ENCODE measurements around the gene SLC9C2.
"Not testable (repeated sequence)": the region's sequence is repeated elsewhere in the genome, so short reads cannot be mapped to it uniquely, and the experiment has no call there.

The SLC9C2 gene

DNA sequence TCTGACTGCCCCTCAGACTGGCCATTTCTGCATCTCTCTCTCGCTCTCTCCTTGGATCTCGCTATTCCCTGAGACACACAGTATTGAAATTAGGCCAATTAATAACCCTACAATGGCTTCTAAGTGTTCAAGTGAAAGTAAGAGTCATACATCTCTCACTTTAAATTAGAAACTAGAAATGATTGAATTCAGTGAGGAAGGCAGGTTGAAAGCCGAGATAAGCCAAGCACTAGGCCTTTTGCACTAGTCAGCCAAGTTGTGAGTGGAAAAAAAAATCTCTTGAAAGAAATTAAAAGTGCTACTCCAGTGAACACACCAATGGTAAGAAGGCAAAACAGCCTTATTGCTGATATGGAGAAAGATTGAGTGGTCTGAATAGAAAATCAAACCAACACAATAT lies 51.2 kb downstream of the SLC9C2 start:
- H3K9ac ChIP-seq (ENCODE audit: low read depth, low read length), result no peak overlapping the region
- no peak overlapping the region for H3K27ac ChIP-seq (ENCODE audit: low read length)
- H3K36me3 ChIP-seq (ENCODE audit: insufficient read depth, low read depth, low read length), result no peaks in the 10 kb centered on the region
- no peaks in the 10 kb centered on the region for H3K9me3 ChIP-seq (ENCODE audit: insufficient read depth, low read depth, low read length)
- no peaks in the 10 kb centered on the region for H3K4me1 ChIP-seq (ENCODE audit: insufficient read depth, low read length)
- no peak overlapping the region for H3K4me3 ChIP-seq (ENCODE audit: low read length)
- H3K27me3 ChIP-seq (ENCODE audit: insufficient read depth, low read length), result no peaks in the 10 kb centered on the region

GRCh38 chr1:173549813-173550212 lies 53.1 kb downstream of the SLC9C2 start:
- no peak overlapping the region for H3K27ac ChIP-seq (ENCODE audit: low read length)
- H3K4me3 ChIP-seq (ENCODE audit: low read length), result no peak overlapping the region
- no peaks in the 10 kb centered on the region for H3K36me3 ChIP-seq (ENCODE audit: insufficient read depth, low read depth, low read length)
- H3K9ac ChIP-seq (ENCODE audit: low read depth, low read length), result no peak overlapping the region
- H3K9me3 ChIP-seq (ENCODE audit: insufficient read depth, low read depth, low read length), result no peaks in the 10 kb centered on the region
- no peaks in the 10 kb centered on the region for H3K4me1 ChIP-seq (ENCODE audit: insufficient read depth, low read length)
- no peaks in the 10 kb centered on the region for H3K27me3 ChIP-seq (ENCODE audit: insufficient read depth, low read length)

DNA sequence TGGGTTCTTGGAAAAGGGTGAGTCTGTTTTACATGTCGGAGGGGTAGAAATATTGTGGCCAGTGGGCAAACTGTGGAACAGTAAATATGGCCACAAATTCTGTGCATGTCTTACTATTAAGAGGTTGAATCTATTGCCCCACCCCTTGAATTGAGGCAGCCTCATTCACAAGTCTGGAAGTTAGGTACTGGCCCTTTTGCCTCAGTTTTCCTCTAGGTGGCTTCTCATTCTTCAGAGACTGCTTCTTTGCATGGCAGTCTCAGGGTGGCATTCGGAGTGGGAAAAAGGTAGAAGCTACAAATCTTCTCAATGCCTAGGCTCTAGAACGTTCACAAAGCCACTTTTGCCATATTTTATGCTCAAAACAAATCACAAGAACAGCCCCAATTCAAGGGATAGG lies 57.2 kb downstream of the SLC9C2 start:
- Histone ChIP-seq H3K9me3 (ENCODE audit: insufficient read depth, low read depth, low read length) (no peaks in the 10 kb centered on the region), H3K4me3 (ENCODE audit: low read length) (no peak overlapping the region), H3K9ac (ENCODE audit: low read depth, low read length) (no peak overlapping the region)

GRCh38 chr1:173536223-173536622 lies 66.6 kb downstream of the SLC9C2 start:
- no peak overlapping the region for H3K27ac ChIP-seq (ENCODE audit: low read length)
- H3K36me3 ChIP-seq (ENCODE audit: insufficient read depth, low read depth, low read length), result no peaks in the 10 kb centered on the region
- H3K9me3 ChIP-seq (ENCODE audit: insufficient read depth, low read depth, low read length), result no peaks in the 10 kb centered on the region

More for the DNA sequence above, 57.2 kb downstream of the SLC9C2 start:
- Histone ChIP-seq H3K27me3 (ENCODE audit: insufficient read depth, low read length) (no peaks in the 10 kb centered on the region), H3K4me1 (ENCODE audit: insufficient read depth, low read length) (no peaks in the 10 kb centered on the region), H3K36me3 (ENCODE audit: insufficient read depth, low read depth, low read length) (no peaks in the 10 kb centered on the region), H3K27ac (ENCODE audit: low read length) (no peak overlapping the region)

DNA sequence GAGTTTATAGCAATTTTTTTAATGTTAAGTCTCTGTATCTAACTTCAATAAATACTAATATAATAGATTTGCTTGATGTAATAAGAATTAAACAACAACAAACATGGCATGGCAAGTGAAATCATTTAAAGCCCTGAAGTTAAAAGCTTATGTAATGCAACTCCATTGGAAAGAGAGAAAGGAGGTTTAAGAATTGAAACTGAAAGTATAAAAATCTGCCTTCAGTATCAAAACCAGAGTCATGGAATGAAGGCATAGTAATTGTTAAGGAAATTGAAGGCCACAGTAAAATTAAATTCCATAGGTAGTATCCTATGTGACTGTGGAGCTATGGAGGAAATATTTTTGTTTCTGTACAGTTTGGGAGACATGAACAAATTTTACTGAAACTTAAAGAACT lies 70.6 kb downstream of the SLC9C2 start:
- H3K36me3 ChIP-seq (ENCODE audit: insufficient read depth, low read depth, low read length), result no peaks in the 10 kb centered on the region

More at GRCh38 chr1:173536223-173536622, 66.6 kb downstream of the SLC9C2 start:
- H3K27me3 ChIP-seq (ENCODE audit: insufficient read depth, low read length), result no peaks in the 10 kb centered on the region
- H3K4me1 ChIP-seq (ENCODE audit: insufficient read depth, low read length), result peaks cover 3% of the 10 kb centered on the region
- H3K4me3 ChIP-seq (ENCODE audit: low read length), result no peak overlapping the region
- H3K9ac ChIP-seq (ENCODE audit: low read depth, low read length), result no peak overlapping the region

GRCh38 chr1:173530795-173531693 lies 71.8 kb downstream of the SLC9C2 start:
- Histone ChIP-seq H3K4me1 (ENCODE audit: insufficient read depth, low read length) (peaks cover 26% of the 10 kb centered on the region), H3K4me3 (ENCODE audit: low read length) (0 out of 2 replicates have a peak overlapping the region, but pooled peaks have one; percentile 10), H3K9ac (ENCODE audit: low read depth, low read length) (peak overlapping the region; percentile 30), H3K9me3 (ENCODE audit: insufficient read depth, low read depth, low read length) (no peaks in the 10 kb centered on the region), H3K36me3 (ENCODE audit: insufficient read depth, low read depth, low read length) (no peaks in the 10 kb centered on the region), H3K27me3 (ENCODE audit: insufficient read depth, low read length) (no peaks in the 10 kb centered on the region), H3K27ac (ENCODE audit: low read length) (no peak overlapping the region)

More for the DNA sequence above, 70.6 kb downstream of the SLC9C2 start:
- no peak overlapping the region for H3K4me3 ChIP-seq (ENCODE audit: low read length)
- no peak overlapping the region for H3K27ac ChIP-seq (ENCODE audit: low read length)
- no peaks in the 10 kb centered on the region for H3K9me3 ChIP-seq (ENCODE audit: insufficient read depth, low read depth, low read length)
- no peaks in the 10 kb centered on the region for H3K27me3 ChIP-seq (ENCODE audit: insufficient read depth, low read length)
- no peak overlapping the region for H3K9ac ChIP-seq (ENCODE audit: low read depth, low read length)
- peaks cover 26% of the 10 kb centered on the region for H3K4me1 ChIP-seq (ENCODE audit: insufficient read depth, low read length)

- Histone ChIP-seq H3K36me3 (ENCODE audit: insufficient read depth, low read depth, low read length) (no peaks in the 10 kb centered on the region), H3K9me3 (ENCODE audit: insufficient read depth, low read depth, low read length) (no peaks in the 10 kb centered on the region), H3K9ac (ENCODE audit: low read depth, low read length) (no peak overlapping the region), H3K27me3 (ENCODE audit: insufficient read depth, low read length) (no peaks in the 10 kb centered on the region), H3K27ac (ENCODE audit: low read length) (no peak overlapping the region), H3K4me3 (ENCODE audit: low read length) (no peak overlapping the region), H3K4me1 (ENCODE audit: insufficient read depth, low read length) (peaks cover 26% of the 10 kb centered on the region)
These were observed 73.8 kb downstream of the SLC9C2 start for GRCh38 chr1:173529106-173529505.

- Histone ChIP-seq H3K4me1 (ENCODE audit: insufficient read depth, low read length) (peaks cover 26% of the 10 kb centered on the region), H3K36me3 (ENCODE audit: insufficient read depth, low read depth, low read length) (no peaks in the 10 kb centered on the region), H3K4me3 (ENCODE audit: low read length) (no peak overlapping the region), H3K27me3 (ENCODE audit: insufficient read depth, low read length) (no peaks in the 10 kb centered on the region), H3K27ac (ENCODE audit: low read length) (no peak overlapping the region), H3K9me3 (ENCODE audit: insufficient read depth, low read depth, low read length) (no peaks in the 10 kb centered on the region), H3K9ac (ENCODE audit: low read depth, low read length) (no peak overlapping the region)
These were observed 75.6 kb downstream of the SLC9C2 start for GRCh38 chr1:173527151-173527826.

DNA sequence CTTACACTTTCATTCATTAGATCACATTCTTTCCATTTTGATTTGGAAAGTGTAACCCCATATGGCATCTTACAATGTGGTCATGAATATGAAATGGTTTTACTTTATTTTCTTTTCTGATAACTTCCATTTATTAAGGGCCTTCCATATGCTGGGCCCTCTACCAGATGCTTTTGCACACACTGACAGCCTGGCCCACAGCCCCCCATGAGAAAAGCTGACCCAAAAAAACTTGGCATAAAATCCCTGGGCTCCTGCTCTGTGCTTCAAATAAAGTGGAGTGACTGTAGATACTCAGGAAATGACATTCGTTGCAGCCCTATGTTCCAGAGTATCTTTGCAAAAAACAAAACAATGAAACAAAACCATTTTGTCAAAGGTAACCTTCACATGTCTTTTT lies 76.9 kb downstream of the SLC9C2 start:
- H3K36me3 ChIP-seq (ENCODE audit: insufficient read depth, low read depth, low read length), result no peaks in the 10 kb centered on the region
- H3K9me3 ChIP-seq (ENCODE audit: insufficient read depth, low read depth, low read length), result no peaks in the 10 kb centered on the region
- no peak overlapping the region for H3K9ac ChIP-seq (ENCODE audit: low read depth, low read length)

GRCh38 chr1:173523329-173523728 lies 79.5 kb downstream of the SLC9C2 start:
- Histone ChIP-seq H3K27me3 (ENCODE audit: insufficient read depth, low read length) (no peaks in the 10 kb centered on the region), H3K4me3 (ENCODE audit: low read length) (no peak overlapping the region)

More for the DNA sequence above, 76.9 kb downstream of the SLC9C2 start:
- Histone ChIP-seq H3K27ac (ENCODE audit: low read length) (no peak overlapping the region), H3K4me1 (ENCODE audit: insufficient read depth, low read length) (peaks cover 20% of the 10 kb centered on the region), H3K27me3 (ENCODE audit: insufficient read depth, low read length) (no peaks in the 10 kb centered on the region), H3K4me3 (ENCODE audit: low read length) (no peak overlapping the region)

DNA sequence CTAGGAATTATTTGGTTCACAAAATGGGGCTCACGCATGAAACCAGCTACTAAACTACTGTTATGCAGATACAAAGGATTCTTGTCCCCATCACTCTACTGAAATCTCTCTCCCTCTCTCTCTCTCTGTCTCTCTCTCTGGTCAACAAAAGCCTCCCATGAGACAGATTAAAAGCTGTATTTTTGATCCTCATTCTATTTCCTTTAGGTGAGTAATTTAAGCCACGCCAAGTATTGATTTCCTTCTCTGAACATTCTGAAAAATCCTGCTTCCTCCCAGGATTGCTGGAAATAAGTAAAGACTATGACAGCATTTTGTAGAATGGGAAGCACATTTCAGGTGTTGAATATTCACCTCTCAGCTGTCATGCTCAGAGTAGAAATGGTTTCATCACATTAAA lies 82.1 kb downstream of the SLC9C2 start:
- Histone ChIP-seq H3K27me3 (ENCODE audit: insufficient read depth, low read length) (no peaks in the 10 kb centered on the region), H3K4me3 (ENCODE audit: low read length) (no peak overlapping the region), H3K36me3 (ENCODE audit: insufficient read depth, low read depth, low read length) (no peaks in the 10 kb centered on the region), H3K4me1 (ENCODE audit: insufficient read depth, low read length) (peaks cover 13% of the 10 kb centered on the region), H3K27ac (ENCODE audit: low read length) (no peak overlapping the region), H3K9ac (ENCODE audit: low read depth, low read length) (no peak overlapping the region), H3K9me3 (ENCODE audit: insufficient read depth, low read depth, low read length) (no peaks in the 10 kb centered on the region)

More at GRCh38 chr1:173523329-173523728, 79.5 kb downstream of the SLC9C2 start:
- no peak overlapping the region for H3K9ac ChIP-seq (ENCODE audit: low read depth, low read length)
- H3K36me3 ChIP-seq (ENCODE audit: insufficient read depth, low read depth, low read length), result no peaks in the 10 kb centered on the region
- H3K9me3 ChIP-seq (ENCODE audit: insufficient read depth, low read depth, low read length), result no peaks in the 10 kb centered on the region
- peaks cover 17% of the 10 kb centered on the region for H3K4me1 ChIP-seq (ENCODE audit: insufficient read depth, low read length)
- no peak overlapping the region for H3K27ac ChIP-seq (ENCODE audit: low read length)

DNA sequence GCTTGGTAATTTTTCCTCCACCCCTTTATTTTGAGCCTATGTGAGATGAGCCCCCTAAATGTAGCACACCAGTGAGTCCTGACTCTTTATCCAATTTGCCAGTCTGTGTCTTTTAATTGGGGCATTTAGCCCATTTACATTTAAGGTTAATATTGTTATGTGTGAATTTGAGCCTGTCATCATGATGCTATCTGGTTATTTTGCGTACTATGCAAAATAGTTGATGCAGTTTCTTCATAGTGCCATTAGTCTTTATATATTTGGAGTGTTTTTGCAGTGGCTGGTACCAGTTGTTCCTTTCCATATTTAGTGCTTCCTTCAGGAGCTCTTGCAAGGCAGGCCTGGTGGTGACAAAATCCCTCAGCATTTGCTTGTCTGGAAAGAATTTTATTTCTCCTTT lies 88.4 kb downstream of the SLC9C2 start:
- peaks cover 13% of the 10 kb centered on the region for H3K4me1 ChIP-seq (ENCODE audit: insufficient read depth, low read length)
- H3K9ac ChIP-seq (ENCODE audit: low read depth, low read length); H3K27me3 ChIP-seq (ENCODE audit: insufficient read depth, low read length); H3K36me3 ChIP-seq (ENCODE audit: insufficient read depth, low read depth, low read length); H3K27ac ChIP-seq (ENCODE audit: low read length); H3K4me3 ChIP-seq (ENCODE audit: low read length); H3K9me3 ChIP-seq (ENCODE audit: insufficient read depth, low read depth, low read length): not testable (repeated sequence)

Measured in iPS-20b (cell line).